ENCODE measurements around the gene NGB.
"Not testable (repeated sequence)": the region's sequence is repeated elsewhere in the genome, so short reads cannot be mapped to it uniquely, and the experiment has no call there.

DNA sequence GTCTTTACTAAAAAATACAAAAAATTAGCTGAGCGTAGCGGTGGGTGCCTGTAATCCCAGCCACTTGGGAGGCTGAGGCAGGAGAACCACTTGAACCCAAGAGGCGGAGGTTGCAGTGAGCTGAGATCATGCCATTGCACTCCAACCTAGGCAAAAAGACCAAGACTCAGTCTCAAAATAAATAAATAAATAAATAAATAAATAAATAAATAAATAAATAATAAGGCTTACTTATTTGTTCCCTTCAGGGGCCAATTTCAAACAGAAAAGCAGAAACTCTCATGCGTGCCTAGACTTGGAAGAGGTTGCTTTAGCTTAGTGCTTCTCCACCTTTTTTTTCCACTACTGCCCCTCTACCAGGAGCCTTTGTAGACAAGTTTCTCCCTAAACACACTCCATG, 9.9 kb upstream of the NGB start:
- TF ChIP-seq, protein P1, sequence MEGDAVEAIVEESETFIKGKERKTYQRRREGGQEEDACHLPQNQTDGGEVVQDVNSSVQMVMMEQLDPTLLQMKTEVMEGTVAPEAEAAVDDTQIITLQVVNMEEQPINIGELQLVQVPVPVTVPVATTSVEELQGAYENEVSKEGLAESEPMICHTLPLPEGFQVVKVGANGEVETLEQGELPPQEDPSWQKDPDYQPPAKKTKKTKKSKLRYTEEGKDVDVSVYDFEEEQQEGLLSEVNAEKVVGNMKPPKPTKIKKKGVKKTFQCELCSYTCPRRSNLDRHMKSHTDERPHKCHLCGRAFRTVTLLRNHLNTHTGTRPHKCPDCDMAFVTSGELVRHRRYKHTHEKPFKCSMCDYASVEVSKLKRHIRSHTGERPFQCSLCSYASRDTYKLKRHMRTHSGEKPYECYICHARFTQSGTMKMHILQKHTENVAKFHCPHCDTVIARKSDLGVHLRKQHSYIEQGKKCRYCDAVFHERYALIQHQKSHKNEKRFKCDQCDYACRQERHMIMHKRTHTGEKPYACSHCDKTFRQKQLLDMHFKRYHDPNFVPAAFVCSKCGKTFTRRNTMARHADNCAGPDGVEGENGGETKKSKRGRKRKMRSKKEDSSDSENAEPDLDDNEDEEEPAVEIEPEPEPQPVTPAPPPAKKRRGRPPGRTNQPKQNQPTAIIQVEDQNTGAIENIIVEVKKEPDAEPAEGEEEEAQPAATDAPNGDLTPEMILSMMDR (IDR thresholded peaks at IDR 0.05): not testable (repeated sequence)
- not testable (repeated sequence) for TF ChIP-seq POLR2A (IDR thresholded peaks at IDR 0.05)

Measured in sigmoid colon (tissue), 3 donors.